Pancreas (tissue), 10 donors: ENCODE measurements around the gene EFHC1. TPM values are rescaled to one million over a fixed set of nuclear protein-coding genes. Genes with fewer than 3 reads are reported as not detected.

ENCODE experiments used
- ATAC-seq, 4 donors: fragments of 200-7000 bp; cut with Tn5 transposase; one replicate each; pipeline versions ENCODE4 v1.8.0 to v1.9.1; 2020; ENCODE audit warnings: mild to moderate bottlenecking in 4 of 4, moderate library complexity in 4 of 4
- DNase-seq, 6 donors: peaks; one replicate each; pipeline ENCODE4 v3.0.0-alpha.2; 2020
- FAIRE-seq: peaks from 2 replicates; lab custom pipeline; 2012; peaks lifted over from hg19 to GRCh38; lab: Jason Lieb, UNC
- H3K27ac ChIP-seq, 4 donors: fragments of 200-600 bp; sonication (generic); 1 replicate in 3 of 4; 2 replicates in 1 of 4; pipeline versions ENCODE4 v1.5.0 to v1.8.0; 2020
- H3K27me3 ChIP-seq, 4 donors: fragments of 200-600 bp; one replicate each; pipeline ENCODE4 v1.8.0; 2021
- H3K36me3 ChIP-seq, 3 donors: fragments of 200-600 bp; sonication (generic) in 1 of 3; one replicate each; pipeline versions ENCODE4 v1.5.0 to v1.8.0; 2020 to 2021
- H3K4me1 ChIP-seq, 3 donors: fragments of 200-600 bp; one replicate each; pipeline ENCODE4 v1.8.0; 2021
- H3K4me3 ChIP-seq, 4 donors: fragments of 200-600 bp; sonication (generic) in 2 of 4; one replicate each; pipeline versions ENCODE4 v1.5.0 to v1.8.0; 2020 to 2021
- H3K9me3 ChIP-seq, 4 donors: fragments of 200-600 bp; one replicate each; pipeline ENCODE4 v1.8.0; 2021
- WGBS, 2 donors: extraction: QIAGEN DNeasy Blood & Tissue Kit; methylation state at CpG; one replicate each; pipeline ENCODE4 v1.1.7; 2013; 5-methylcytosine and 5-hydroxymethylcytosine counted together
- intact Hi-C, 3 donors: fragments of 100-400 bp; cut with DNase I; formaldehyde crosslinking; loops; one replicate each; pipeline versions ENCODE4 v1.11.1 to v1.14.2; 2022
- polyA plus RNA-seq, 2 donors: library from polyadenylated mRNA; stranded (reverse); fragments of 200-250 nt; gene quantifications; one replicate each; pipeline ENCODE4 v1.2.3, GENCODE V29; 2013
- total RNA-seq, 6 donors: library from RNA; stranded (reverse); fragmentation: NEBNext Ultra II Directional in 4 of 6; extraction: Animal tissue kit (Norgen Biotek cat#: 25700) in 4 of 6; gene quantifications; one replicate each; pipeline versions ENCODE4 v1.2.1 to v1.2.4, GENCODE V29; 2021 to 2023
- TF ChIP-seq, protein P1 (sequence below), 4 donors: fragments of 200-600 bp; sonication (generic) in 3 of 4; IDR thresholded peaks; one replicate each; pipeline versions ENCODE4 v1.5.0 to v1.8.0; 2021; ENCODE audit warnings: antibody characterized with exemption in 4 of 4
- donor health status: healthy with polysubstance abuse.
- donor health status: DM: no; HTN: no; CAD: no; lungs with moderate emphysema.
- donor health status: DM: no; HTN: no; CAD: no.
- donor health status: control.
- donor health status: control.
- donor health status: Bipolar disorder and iron deficiency.
- donor health status: DM: yes; HTN: yes; CAD: no.
- donor health status: DM: no; HTN: no; CAD: no.
- donor health status: DM: no; HTN: no; CAD: no.
- donor health status: DM: yes; HTN: yes; CAD: no.

Gene EFHC1
- total and polyA plus RNA-seq, 8 donors: 5.5 to 39.0 (median 10.4) TPM

DNA sequence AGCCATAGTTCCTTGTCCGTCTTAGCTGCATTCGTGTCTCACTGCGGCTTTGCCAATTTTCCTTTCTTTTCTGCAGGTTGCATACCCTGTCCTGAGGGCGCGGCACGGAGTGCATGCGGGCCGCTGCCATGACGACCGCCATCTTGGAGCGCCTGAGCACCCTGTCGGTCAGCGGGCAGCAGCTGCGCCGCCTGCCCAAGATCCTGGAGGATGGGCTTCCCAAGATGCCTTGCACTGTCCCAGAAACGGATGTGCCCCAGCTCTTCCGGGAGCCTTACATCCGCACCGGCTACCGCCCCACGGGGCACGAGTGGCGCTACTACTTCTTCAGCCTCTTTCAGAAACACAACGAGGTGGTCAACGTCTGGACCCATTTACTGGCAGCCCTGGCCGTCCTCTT is 17.1 kb upstream of the EFHC1 start:
- intact Hi-C loops: loop anchor here in 1 of 3 donors (10.0 kb wide), 1 partner anchor 108 kb away; no protein-coding TSS in a partner anchor
- WGBS, 2 donors: 95 to 98% methylated on average over 26 of the region's 26 CpGs
- TF ChIP-seq, protein P1, sequence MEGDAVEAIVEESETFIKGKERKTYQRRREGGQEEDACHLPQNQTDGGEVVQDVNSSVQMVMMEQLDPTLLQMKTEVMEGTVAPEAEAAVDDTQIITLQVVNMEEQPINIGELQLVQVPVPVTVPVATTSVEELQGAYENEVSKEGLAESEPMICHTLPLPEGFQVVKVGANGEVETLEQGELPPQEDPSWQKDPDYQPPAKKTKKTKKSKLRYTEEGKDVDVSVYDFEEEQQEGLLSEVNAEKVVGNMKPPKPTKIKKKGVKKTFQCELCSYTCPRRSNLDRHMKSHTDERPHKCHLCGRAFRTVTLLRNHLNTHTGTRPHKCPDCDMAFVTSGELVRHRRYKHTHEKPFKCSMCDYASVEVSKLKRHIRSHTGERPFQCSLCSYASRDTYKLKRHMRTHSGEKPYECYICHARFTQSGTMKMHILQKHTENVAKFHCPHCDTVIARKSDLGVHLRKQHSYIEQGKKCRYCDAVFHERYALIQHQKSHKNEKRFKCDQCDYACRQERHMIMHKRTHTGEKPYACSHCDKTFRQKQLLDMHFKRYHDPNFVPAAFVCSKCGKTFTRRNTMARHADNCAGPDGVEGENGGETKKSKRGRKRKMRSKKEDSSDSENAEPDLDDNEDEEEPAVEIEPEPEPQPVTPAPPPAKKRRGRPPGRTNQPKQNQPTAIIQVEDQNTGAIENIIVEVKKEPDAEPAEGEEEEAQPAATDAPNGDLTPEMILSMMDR (IDR thresholded peaks at IDR 0.05): no peak
- H3K4me3 ChIP-seq: no peak overlapping the region
- H3K27me3 ChIP-seq: no peaks in the 10 kb centered on the region
- no peaks in the 10 kb centered on the region for H3K4me1 ChIP-seq
- no peak overlapping the region for H3K27ac ChIP-seq
- FAIRE-seq (no peak), DNase-seq (peak in 1 of 6 donors; percentile 52), ATAC-seq (no peak)
- H3K9me3 ChIP-seq: no peaks in the 10 kb centered on the region
- H3K36me3 ChIP-seq: no peaks in the 10 kb centered on the region

DNA sequence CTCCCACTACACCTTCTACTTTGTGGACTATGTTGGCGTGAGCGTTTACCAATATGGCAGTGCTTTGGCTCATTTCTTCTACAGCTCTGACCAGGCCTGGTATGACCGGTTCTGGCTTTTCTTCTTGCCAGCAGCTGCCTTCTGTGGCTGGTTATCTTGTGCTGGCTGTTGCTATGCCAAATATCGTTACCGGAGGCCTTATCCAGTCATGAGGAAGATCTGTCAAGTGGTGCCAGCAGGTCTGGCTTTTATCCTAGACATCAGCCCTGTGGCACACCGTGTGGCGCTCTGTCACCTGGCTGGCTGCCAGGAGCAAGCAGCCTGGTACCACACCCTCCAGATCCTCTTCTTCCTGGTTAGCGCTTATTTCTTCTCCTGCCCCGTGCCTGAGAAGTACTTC is 16.5 kb upstream of the EFHC1 start:
- FAIRE-seq (no peak), ATAC-seq (peak; percentile 33 to 72 (median 60)), DNase-seq (peak in 3 of 6 donors; percentile 17 to 63 (median 33))
- WGBS, 2 donors: 45% methylated on average over 9 of the region's 9 CpGs
- TF ChIP-seq, protein P1 (IDR thresholded peaks at IDR 0.05): no peak
- Histone ChIP-seq H3K4me3 (no peak overlapping the region), H3K36me3 (no peaks in the 10 kb centered on the region), H3K27ac (no peak overlapping the region), H3K27me3 (no peaks in the 10 kb centered on the region), H3K9me3 (no peaks in the 10 kb centered on the region), H3K4me1 (no peaks in the 10 kb centered on the region)
- intact Hi-C loops: loop anchor here in 1 of 3 donors (10.0 kb wide), 1 partner anchor 109 kb away; no protein-coding TSS in a partner anchor

DNA sequence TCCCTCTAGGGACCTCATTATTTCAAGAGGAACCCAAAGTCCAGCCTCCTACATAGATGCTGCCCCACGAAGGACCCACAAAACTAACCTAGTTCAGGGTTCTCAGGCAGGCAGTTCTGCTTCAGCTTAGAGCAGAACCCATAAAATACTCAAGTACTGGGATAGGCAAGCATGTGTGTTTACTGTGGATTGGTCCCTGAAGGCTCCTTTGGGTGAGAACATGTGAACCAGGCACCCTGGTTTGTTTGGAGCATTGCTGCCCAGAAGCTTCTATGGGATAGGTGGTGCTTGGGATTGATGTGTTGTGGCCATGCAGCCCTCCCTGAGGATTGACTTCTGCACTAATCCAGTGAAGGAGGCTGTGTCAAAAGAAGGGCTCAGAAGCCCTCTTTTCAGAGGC is 14.9 kb upstream of the EFHC1 start:
- Histone ChIP-seq H3K9me3 (no peaks in the 10 kb centered on the region), H3K27me3 (no peaks in the 10 kb centered on the region), H3K4me3 (no peak overlapping the region), H3K36me3 (no peaks in the 10 kb centered on the region), H3K4me1 (no peaks in the 10 kb centered on the region), H3K27ac (no peak overlapping the region)
- 59 to 80% methylated on average over 1 of the region's 1 CpG for WGBS, 2 donors
- no peak for FAIRE-seq
- intact Hi-C loops: loop anchor here in 1 of 3 donors (10.0 kb wide), 1 partner anchor 110 kb away; no protein-coding TSS in a partner anchor
- DNase-seq: no peak
- ATAC-seq: no peak
- TF ChIP-seq, protein P1 (IDR thresholded peaks at IDR 0.05): no peak

DNA sequence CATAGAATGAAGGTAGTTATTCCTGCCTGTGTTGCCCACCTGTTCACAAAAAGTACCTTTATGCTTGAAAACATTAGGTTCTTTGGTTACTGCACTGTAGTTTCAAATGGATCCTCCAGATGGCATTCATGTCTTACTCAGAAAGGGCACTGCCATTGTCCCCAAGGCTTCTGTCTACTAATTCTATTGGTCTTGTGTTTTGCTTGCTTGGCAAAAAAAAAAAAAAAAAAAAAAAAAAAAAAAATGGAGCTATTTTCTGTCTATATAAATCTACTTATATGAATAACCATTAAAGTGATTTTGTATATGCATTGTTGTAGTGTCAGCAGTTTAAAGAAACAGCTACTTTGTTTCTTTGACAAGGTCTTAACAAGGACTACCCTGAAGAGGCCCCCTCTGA is 12.7 kb upstream of the EFHC1 start:
- Histone ChIP-seq H3K4me3 (no peak overlapping the region), H3K27me3 (no peaks in the 10 kb centered on the region), H3K4me1 (no peaks in the 10 kb centered on the region), H3K27ac (no peak overlapping the region), H3K9me3 (no peaks in the 10 kb centered on the region), H3K36me3 (no peaks in the 10 kb centered on the region)
- FAIRE-seq: no peak
- ATAC-seq: peak in 3 of 4 donors; percentile 66 to 68 (median 67)
- TF ChIP-seq, protein P1 (IDR thresholded peaks at IDR 0.05): peak in 1 of 4 donors; percentile 16
- intact Hi-C loops: loop anchor here in 1 of 3 donors (10.0 kb wide), 1 partner anchor 113 kb away; no protein-coding TSS in a partner anchor
- no peak for DNase-seq

DNA sequence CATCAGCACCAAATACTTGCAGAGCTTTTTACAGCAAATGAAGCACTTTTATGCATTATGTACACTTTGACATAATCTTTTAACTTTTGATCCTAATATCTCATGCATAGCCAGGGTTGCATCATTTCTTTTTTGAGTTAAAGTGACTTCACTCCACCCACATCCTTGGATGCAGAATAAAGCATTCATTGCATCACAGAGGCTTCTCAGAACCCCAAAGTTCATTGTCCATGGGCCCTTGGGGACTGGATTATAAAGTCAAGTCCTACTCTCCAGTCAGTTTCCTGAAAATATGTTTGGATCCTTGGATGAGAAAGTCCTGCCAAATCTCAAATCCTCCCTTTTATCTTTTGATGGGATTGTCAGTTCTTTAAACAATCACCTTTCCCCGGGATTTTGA is 10.6 kb upstream of the EFHC1 start:
- TF ChIP-seq, protein P1 (IDR thresholded peaks at IDR 0.05): no peak
- no peaks in the 10 kb centered on the region for H3K27me3 ChIP-seq
- no peaks in the 10 kb centered on the region for H3K9me3 ChIP-seq
- peak in 1 of 4 donors; percentile 37 for ATAC-seq
- no peak for DNase-seq
- H3K36me3 ChIP-seq: no peaks in the 10 kb centered on the region
- no peak for FAIRE-seq
- H3K4me3 ChIP-seq: no peak overlapping the region
- intact Hi-C loops: loop anchor here in 1 of 3 donors (10.0 kb wide), 1 partner anchor 115 kb away; no protein-coding TSS in a partner anchor
- 32 to 37% methylated on average over 1 of the region's 1 CpG for WGBS, 2 donors
- no peaks in the 10 kb centered on the region for H3K4me1 ChIP-seq
- H3K27ac ChIP-seq: no peak overlapping the region
